GM19099 (cell line): ENCODE data around the gene TMEM176B.

Source experiments
- POLR2A ChIP-seq: IDR thresholded peaks from 3 replicates; pipeline ENCODE4 v1.6.1; 2011; ENCODE audit warnings: low read depth; ENCODE audit not compliant: insufficient read length; ENCODE audit errors: extremely low read depth

TMEM176B gene

DNA sequence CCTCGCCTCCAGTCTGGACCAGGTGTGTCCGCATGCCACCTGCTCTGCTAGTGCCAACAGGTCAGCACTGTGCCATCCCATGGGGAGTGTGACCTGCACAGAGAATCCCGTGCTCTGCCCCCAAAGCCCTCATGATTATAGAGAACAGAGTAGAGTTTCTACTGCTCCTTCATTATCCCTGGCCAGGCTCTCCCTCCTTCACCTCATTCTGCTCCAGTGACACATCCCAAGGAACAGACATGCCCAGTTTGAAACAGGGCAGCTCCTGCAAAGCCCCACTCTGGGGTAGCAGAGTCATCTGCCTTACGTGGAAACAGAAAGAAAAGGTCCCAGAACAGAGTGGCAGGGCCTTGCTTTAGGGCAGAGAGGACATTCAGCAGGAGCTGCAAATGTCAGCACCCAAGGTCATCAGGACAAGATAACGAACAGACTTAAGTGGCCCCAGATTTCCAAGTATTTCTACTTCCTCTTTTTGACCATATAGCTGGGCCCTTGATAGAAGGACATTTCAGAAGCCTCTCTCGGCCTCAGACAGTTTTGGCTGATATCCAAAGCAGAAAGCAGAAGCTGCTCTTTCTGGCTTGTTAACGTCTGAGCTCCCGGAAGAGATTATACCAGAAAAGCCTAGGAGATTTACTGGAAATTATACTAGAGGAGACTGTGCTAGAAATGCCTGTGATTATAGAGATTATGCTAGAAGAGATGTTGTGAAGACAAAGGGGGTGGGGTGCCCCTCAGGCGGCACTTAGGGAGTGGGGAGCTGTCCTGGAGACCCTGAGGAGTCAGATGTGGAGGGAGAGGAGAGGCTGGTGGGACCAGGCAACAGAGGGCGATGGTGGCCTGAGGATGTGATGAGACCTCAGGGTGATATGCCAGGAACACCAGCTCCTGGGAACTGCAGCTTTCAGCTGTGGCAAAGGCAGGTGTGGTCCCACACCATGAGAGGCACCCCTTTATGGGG lies 12.6 kb downstream of the TMEM176B start:
- TF ChIP-seq POLR2A, result no peak

- TF ChIP-seq POLR2A, result no peak
Observed at GRCh38 chr7:150784954-150785353, 15.2 kb downstream of the TMEM176B start.

DNA sequence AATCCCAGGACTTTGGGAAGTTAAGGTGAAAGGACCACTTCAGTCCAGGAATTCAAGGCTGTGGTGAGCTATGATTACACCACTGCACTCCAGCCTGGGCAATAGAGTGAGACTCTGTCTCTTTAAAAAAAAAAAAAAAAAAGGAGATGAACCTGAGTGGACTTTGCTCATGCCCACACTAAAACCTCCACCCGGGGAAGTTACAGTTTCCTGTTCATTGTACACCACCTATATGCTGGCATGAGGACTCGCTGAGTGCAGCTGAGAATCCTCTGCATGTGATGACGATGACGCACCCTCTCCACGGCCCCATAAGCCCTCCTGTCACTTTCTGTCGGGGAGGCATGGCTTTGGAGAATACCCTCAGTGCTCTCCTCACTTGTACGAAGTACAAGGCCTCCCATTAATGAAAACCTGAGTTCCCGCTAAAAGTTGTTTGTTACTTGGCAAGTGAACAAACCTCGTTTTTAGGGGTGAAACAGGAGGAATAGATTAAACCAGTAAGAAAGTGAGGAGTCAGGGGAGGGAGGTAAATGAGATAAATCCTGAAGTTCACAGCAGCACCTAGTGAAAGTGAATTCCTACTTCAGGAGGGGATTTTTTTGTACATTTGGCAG lies 15.9 kb downstream of the TMEM176B start:
- no peak for TF ChIP-seq POLR2A

DNA sequence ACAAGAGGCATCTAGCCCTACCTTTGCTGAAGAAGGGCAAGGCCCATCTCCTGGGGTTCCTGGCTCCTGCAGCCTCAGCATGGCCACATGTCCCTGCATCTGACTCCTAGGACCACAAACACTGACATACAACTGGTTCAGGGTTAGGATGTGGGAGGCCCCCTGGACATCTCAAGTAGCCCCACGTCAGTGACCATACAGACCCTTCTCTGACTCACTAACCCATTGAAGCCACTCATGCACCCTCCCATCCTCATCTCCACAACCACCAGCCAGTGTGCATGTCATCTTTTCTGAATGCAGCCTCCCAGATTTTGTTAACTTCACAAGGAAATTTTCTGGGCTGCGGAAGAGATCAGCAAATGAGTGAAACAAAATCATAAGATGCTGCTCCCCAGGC lies 18.2 kb downstream of the TMEM176B start:
- TF ChIP-seq POLR2A, result no peak

DNA sequence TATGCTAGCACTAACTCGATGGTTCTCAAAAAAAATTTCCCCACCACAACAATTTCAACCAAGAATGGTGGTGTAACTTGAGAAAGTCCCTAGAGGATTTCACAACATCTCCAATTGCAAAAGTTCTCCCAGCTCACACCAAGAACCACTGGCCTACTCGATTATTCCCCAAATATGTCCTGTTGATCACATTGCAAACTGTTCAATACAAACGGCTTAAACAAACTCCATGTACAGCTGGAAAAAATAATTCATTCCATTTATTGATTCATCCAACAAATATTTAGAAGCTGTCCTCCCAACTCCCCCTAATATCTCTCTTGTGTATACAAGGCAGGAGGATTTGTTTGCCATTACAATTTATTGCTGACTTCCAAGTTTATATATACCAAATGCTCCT lies 19.1 kb downstream of the TMEM176B start:
- TF ChIP-seq POLR2A, result no peak

GRCh38 chr7:150780292-150780691 lies 19.9 kb downstream of the TMEM176B start:
- TF ChIP-seq POLR2A, result no peak

GRCh38 chr7:150778738-150779301 lies 21.3 kb downstream of the TMEM176B start:
- no peak for TF ChIP-seq POLR2A

- no peak for TF ChIP-seq POLR2A
Observed at GRCh38 chr7:150778014-150778737, 22.0 kb downstream of the TMEM176B start.

DNA sequence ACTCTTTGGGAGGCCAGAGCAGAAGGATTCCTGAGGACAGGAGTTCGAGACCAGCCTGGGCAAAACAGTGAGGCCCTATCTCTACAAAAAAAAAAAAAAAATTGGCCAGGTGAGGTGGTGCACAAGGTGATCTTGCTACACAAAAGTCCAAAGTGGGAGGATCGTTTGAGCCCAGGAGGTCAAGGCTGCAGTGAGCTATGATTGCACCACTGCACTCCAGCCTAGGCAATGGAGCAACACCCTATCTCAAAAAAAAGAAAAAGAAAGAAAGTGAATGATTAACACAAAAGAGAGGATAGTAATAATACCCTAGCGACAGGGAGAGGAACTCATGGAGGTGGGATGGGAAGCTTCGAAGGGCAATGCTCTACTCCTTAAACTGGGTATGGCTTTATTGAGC lies 30.4 kb downstream of the TMEM176B start:
- TF ChIP-seq POLR2A, result no peak

DNA sequence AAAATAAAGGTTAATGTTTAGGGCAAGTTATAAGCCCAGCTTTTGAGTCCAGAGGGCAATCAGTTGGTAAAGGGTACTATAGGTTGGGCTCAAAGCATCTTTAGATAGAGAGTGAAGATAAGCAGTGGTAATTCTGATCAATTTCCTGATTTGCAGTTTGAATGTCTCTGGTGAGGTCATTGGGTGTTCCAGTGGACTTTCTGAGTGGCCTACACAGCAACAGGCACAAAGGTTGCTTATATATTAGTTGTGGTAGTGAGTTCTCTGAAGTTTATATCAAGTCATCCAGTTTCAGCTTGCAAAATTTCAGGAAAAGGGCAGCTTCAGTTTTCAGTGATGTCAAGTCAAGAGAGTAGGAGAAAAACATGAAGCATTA lies 33.8 kb downstream of the TMEM176B start:
- TF ChIP-seq POLR2A, result no peak

DNA sequence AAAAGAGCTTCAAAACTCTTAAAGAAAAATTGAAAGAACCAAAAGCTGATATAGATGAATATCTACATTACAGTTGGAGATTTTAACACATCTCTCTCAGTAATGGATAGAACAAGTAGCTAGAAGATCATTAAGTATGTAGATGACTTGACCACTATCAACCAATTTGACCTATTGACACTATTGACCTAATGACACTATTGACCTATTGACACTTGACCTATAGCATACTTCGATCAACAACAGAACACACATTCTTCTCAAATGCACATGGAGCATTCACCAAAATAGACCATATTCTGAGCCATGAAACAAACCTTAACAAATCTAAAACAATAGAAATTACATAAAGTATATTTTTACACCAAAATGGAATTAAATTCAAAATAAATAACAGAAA lies 40.7 kb downstream of the TMEM176B start:
- no peak for TF ChIP-seq POLR2A

GRCh38 chr7:150756858-150757257 lies 43.3 kb downstream of the TMEM176B start:
- no peak for TF ChIP-seq POLR2A

GRCh38 chr7:150756166-150756565 lies 44.0 kb downstream of the TMEM176B start:
- no peak for TF ChIP-seq POLR2A

DNA sequence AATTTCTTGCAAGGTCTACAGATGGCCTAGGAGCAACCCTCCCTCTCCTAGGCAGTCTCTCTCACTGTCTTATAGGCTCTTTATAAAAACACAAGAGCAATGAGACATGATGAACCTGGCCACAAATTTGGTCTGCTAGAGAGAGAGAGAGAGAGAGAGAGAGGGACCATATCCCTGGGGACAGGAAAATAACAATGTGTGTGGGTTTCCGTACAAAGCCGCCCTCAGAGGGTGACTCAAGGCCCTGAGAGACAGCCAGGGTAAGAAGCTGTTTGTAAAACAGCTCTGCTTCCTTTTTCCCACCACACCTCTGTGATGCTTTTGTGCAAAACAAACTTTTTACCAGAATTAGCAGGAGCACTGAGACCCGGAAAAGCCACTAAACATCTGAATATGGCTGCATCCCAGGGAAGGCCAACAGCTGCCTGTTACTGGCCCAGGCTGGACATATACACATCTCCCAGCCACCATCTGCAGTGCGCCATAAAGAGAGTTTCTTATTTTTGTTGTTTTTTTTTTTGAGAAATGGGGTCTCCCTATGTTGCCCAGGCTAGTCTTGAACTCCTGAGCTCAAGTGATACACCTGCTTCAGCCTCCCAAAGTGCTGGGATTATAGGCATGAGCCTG lies 44.6 kb downstream of the TMEM176B start:
- TF ChIP-seq POLR2A, result no peak

- no peak for TF ChIP-seq POLR2A
Observed at GRCh38 chr7:150754951-150755350, 45.2 kb downstream of the TMEM176B start.
